ENCODE data around the gene CCNT1.
"Not testable (repeated sequence)": the region's sequence is repeated elsewhere in the genome, so short reads cannot be mapped to it uniquely, and the experiment has no call there.

Gene CCNT1

GRCh38 chr12:48728807-48729206 is 12.3 kb upstream of the CCNT1 start:
- Histone ChIP-seq H3K4me3 (ENCODE audit: low read depth, low read length) (no peak overlapping the region), H3K27ac (ENCODE audit: low read depth, low read length) (no peak overlapping the region), H3K79me2 (ENCODE audit: control insufficient read depth, insufficient read depth, low read length, unreplicated experiment) (no peaks in the 10 kb centered on the region), H3K36me3 (ENCODE audit: insufficient read depth, low read length) (no peaks in the 10 kb centered on the region), H3K4me1 (ENCODE audit: control insufficient read depth, insufficient read depth, low read length, unreplicated experiment) (no peaks in the 10 kb centered on the region), H3K27me3 (ENCODE audit: insufficient read depth, low read length) (no peaks in the 10 kb centered on the region), H2AFZ (ENCODE audit: low read length, unreplicated experiment) (no peak overlapping the region)

GRCh38 chr12:48720737-48721136 is 4.2 kb upstream of the CCNT1 start:
- not testable (repeated sequence) for H3K27me3 ChIP-seq (ENCODE audit: insufficient read depth, low read length); H2AFZ ChIP-seq (ENCODE audit: low read length, unreplicated experiment); H3K4me1 ChIP-seq (ENCODE audit: control insufficient read depth, insufficient read depth, low read length, unreplicated experiment); H3K79me2 ChIP-seq (ENCODE audit: control insufficient read depth, insufficient read depth, low read length, unreplicated experiment); H3K27ac ChIP-seq (ENCODE audit: low read depth, low read length); H3K36me3 ChIP-seq (ENCODE audit: insufficient read depth, low read length); H3K4me3 ChIP-seq (ENCODE audit: low read depth, low read length)

- not testable (repeated sequence) for H3K36me3 ChIP-seq (ENCODE audit: insufficient read depth, low read length); H3K4me3 ChIP-seq (ENCODE audit: low read depth, low read length); H3K4me1 ChIP-seq (ENCODE audit: control insufficient read depth, insufficient read depth, low read length, unreplicated experiment); H3K27me3 ChIP-seq (ENCODE audit: insufficient read depth, low read length); H2AFZ ChIP-seq (ENCODE audit: low read length, unreplicated experiment); H3K27ac ChIP-seq (ENCODE audit: low read depth, low read length)
- H3K79me2 ChIP-seq (ENCODE audit: control insufficient read depth, insufficient read depth, low read length, unreplicated experiment): peaks cover 12% of the 10 kb centered on the region
Measured at GRCh38 chr12:48720171-48720570, 3.7 kb upstream of the CCNT1 start.

- not testable (repeated sequence) for H3K27ac ChIP-seq (ENCODE audit: low read depth, low read length); H2AFZ ChIP-seq (ENCODE audit: low read length, unreplicated experiment); H3K27me3 ChIP-seq (ENCODE audit: insufficient read depth, low read length); H3K4me3 ChIP-seq (ENCODE audit: low read depth, low read length)
- H3K79me2 ChIP-seq (ENCODE audit: control insufficient read depth, insufficient read depth, low read length, unreplicated experiment): peaks cover 24% of the 10 kb centered on the region
- H3K36me3 ChIP-seq (ENCODE audit: insufficient read depth, low read length): peaks cover 11% of the 10 kb centered on the region; the same call in 1 of the 2 replicates
- peaks cover 11% of the 10 kb centered on the region for H3K4me1 ChIP-seq (ENCODE audit: control insufficient read depth, insufficient read depth, low read length, unreplicated experiment)
Measured at GRCh38 chr12:48719002-48719401, 2.5 kb upstream of the CCNT1 start.

GRCh38 chr12:48717252-48717695 is 767 bp upstream of the CCNT1 start:
- peaks cover 17% of the 10 kb centered on the region for H3K4me1 ChIP-seq (ENCODE audit: control insufficient read depth, insufficient read depth, low read length, unreplicated experiment)
- peaks cover 41% of the 10 kb centered on the region for H3K79me2 ChIP-seq (ENCODE audit: control insufficient read depth, insufficient read depth, low read length, unreplicated experiment)
- no peaks in the 10 kb centered on the region for H3K27me3 ChIP-seq (ENCODE audit: insufficient read depth, low read length)
- peak overlapping the region; percentile 90 for H2AFZ ChIP-seq (ENCODE audit: low read length, unreplicated experiment)
- H3K36me3 ChIP-seq (ENCODE audit: insufficient read depth, low read length): peaks cover 20% of the 10 kb centered on the region
- peak overlapping the region; percentile 95 for H3K4me3 ChIP-seq (ENCODE audit: low read depth, low read length)
- peak overlapping the region; percentile 89 for H3K27ac ChIP-seq (ENCODE audit: low read depth, low read length)

- peak overlapping the region; percentile 89 for H3K27ac ChIP-seq (ENCODE audit: low read depth, low read length)
- H3K4me1 ChIP-seq (ENCODE audit: control insufficient read depth, insufficient read depth, low read length, unreplicated experiment): peaks cover 17% of the 10 kb centered on the region
- H3K36me3 ChIP-seq (ENCODE audit: insufficient read depth, low read length): peaks cover 27% of the 10 kb centered on the region
- peak overlapping the region; percentile 95 for H3K4me3 ChIP-seq (ENCODE audit: low read depth, low read length)
- peaks cover 49% of the 10 kb centered on the region for H3K79me2 ChIP-seq (ENCODE audit: control insufficient read depth, insufficient read depth, low read length, unreplicated experiment)
- H3K27me3 ChIP-seq (ENCODE audit: insufficient read depth, low read length): no peaks in the 10 kb centered on the region
- peak overlapping the region; percentile 41 for H2AFZ ChIP-seq (ENCODE audit: low read length, unreplicated experiment)
Measured at GRCh38 chr12:48716168-48716492, 377 bp downstream of the CCNT1 start.

GRCh38 chr12:48712209-48712608 is 4.3 kb downstream of the CCNT1 start:
- H3K79me2 ChIP-seq (ENCODE audit: control insufficient read depth, insufficient read depth, low read length, unreplicated experiment): peaks cover 81% of the 10 kb centered on the region
- H3K27me3 ChIP-seq (ENCODE audit: insufficient read depth, low read length): no peaks in the 10 kb centered on the region
- H3K27ac ChIP-seq (ENCODE audit: low read depth, low read length): no peak overlapping the region
- H3K4me3 ChIP-seq (ENCODE audit: low read depth, low read length): no peak overlapping the region
- peaks cover 17% of the 10 kb centered on the region for H3K4me1 ChIP-seq (ENCODE audit: control insufficient read depth, insufficient read depth, low read length, unreplicated experiment)
- H2AFZ ChIP-seq (ENCODE audit: low read length, unreplicated experiment): no peak overlapping the region
- peaks cover 27% of the 10 kb centered on the region for H3K36me3 ChIP-seq (ENCODE audit: insufficient read depth, low read length)

GRCh38 chr12:48698822-48699221 is 17.7 kb downstream of the CCNT1 start:
- H3K36me3 ChIP-seq (ENCODE audit: insufficient read depth, low read length): peaks cover 34% of the 10 kb centered on the region
- H3K4me1 ChIP-seq (ENCODE audit: control insufficient read depth, insufficient read depth, low read length, unreplicated experiment); H3K4me3 ChIP-seq (ENCODE audit: low read depth, low read length); H3K27me3 ChIP-seq (ENCODE audit: insufficient read depth, low read length); H2AFZ ChIP-seq (ENCODE audit: low read length, unreplicated experiment); H3K27ac ChIP-seq (ENCODE audit: low read depth, low read length): not testable (repeated sequence)
- H3K79me2 ChIP-seq (ENCODE audit: control insufficient read depth, insufficient read depth, low read length, unreplicated experiment): peaks cover 18% of the 10 kb centered on the region

- peaks cover 50% of the 10 kb centered on the region for H3K36me3 ChIP-seq (ENCODE audit: insufficient read depth, low read length)
- H3K27ac ChIP-seq (ENCODE audit: low read depth, low read length): no peak overlapping the region
- no peaks in the 10 kb centered on the region for H3K4me1 ChIP-seq (ENCODE audit: control insufficient read depth, insufficient read depth, low read length, unreplicated experiment)
- H3K79me2 ChIP-seq (ENCODE audit: control insufficient read depth, insufficient read depth, low read length, unreplicated experiment): peaks cover 9% of the 10 kb centered on the region
- no peaks in the 10 kb centered on the region for H3K27me3 ChIP-seq (ENCODE audit: insufficient read depth, low read length)
- H3K4me3 ChIP-seq (ENCODE audit: low read depth, low read length): no peak overlapping the region
- H2AFZ ChIP-seq (ENCODE audit: low read length, unreplicated experiment): no peak overlapping the region
Measured at GRCh38 chr12:48696626-48697025, 19.9 kb downstream of the CCNT1 start.

GRCh38 chr12:48695859-48696258 is 20.6 kb downstream of the CCNT1 start:
- H3K27ac ChIP-seq (ENCODE audit: low read depth, low read length): no peak overlapping the region
- H3K27me3 ChIP-seq (ENCODE audit: insufficient read depth, low read length): no peaks in the 10 kb centered on the region
- peaks cover 51% of the 10 kb centered on the region for H3K36me3 ChIP-seq (ENCODE audit: insufficient read depth, low read length)
- no peak overlapping the region for H3K4me3 ChIP-seq (ENCODE audit: low read depth, low read length)
- peaks cover 14% of the 10 kb centered on the region for H3K79me2 ChIP-seq (ENCODE audit: control insufficient read depth, insufficient read depth, low read length, unreplicated experiment)
- H3K4me1 ChIP-seq (ENCODE audit: control insufficient read depth, insufficient read depth, low read length, unreplicated experiment): no peaks in the 10 kb centered on the region
- H2AFZ ChIP-seq (ENCODE audit: low read length, unreplicated experiment): no peak overlapping the region

GRCh38 chr12:48694038-48694437 is 22.5 kb downstream of the CCNT1 start:
- no peaks in the 10 kb centered on the region for H3K4me1 ChIP-seq (ENCODE audit: control insufficient read depth, insufficient read depth, low read length, unreplicated experiment)
- H3K27ac ChIP-seq (ENCODE audit: low read depth, low read length): no peak overlapping the region
- no peak overlapping the region for H2AFZ ChIP-seq (ENCODE audit: low read length, unreplicated experiment)
- H3K4me3 ChIP-seq (ENCODE audit: low read depth, low read length): no peak overlapping the region
- peaks cover 15% of the 10 kb centered on the region for H3K79me2 ChIP-seq (ENCODE audit: control insufficient read depth, insufficient read depth, low read length, unreplicated experiment)
- no peaks in the 10 kb centered on the region for H3K27me3 ChIP-seq (ENCODE audit: insufficient read depth, low read length)
- peaks cover 52% of the 10 kb centered on the region for H3K36me3 ChIP-seq (ENCODE audit: insufficient read depth, low read length)
